Neural cell (in vitro differentiated cells): Measurements from ENCODE around the gene CPNE9. TPM values are rescaled to one million over a fixed set of nuclear protein-coding genes. Genes with fewer than 3 reads are reported as not detected.

Experiments
- H2AFZ ChIP-seq: fragments of 200-600, 300-800 bp; sonication (generic), shearing (Covaris generic); 2 replicates; pipeline ENCODE4 v1.6.0; 2014; ENCODE audit warnings: low read depth, mild to moderate bottlenecking, antibody characterized with exemption, low read length, moderate library complexity
- H3F3A ChIP-seq: fragments of 200-600 bp; shearing (Covaris generic); 2 replicates; pipeline ENCODE4 v1.6.1; 2016; ENCODE audit warnings: mild to moderate bottlenecking, moderate library complexity, mixed read lengths, antibody characterized with exemption, low read length; ENCODE audit not compliant: insufficient read depth, poor library complexity, severe bottlenecking
- H3K27ac ChIP-seq: fragments of 200-600, 300-800 bp; sonication (generic), shearing (Covaris generic); 2 replicates; pipeline ENCODE4 v1.5.1; 2014; ENCODE audit warnings: mild to moderate bottlenecking, low read length, moderate library complexity
- H3K27me3 ChIP-seq: fragments of 300-800, 200-600 bp; sonication (generic), shearing (Covaris generic); 2 replicates; pipeline ENCODE4 v1.6.0; 2014; ENCODE audit warnings: mild to moderate bottlenecking, low read depth, low read length, moderate library complexity; ENCODE audit not compliant: insufficient read depth
- H3K36me3 ChIP-seq: fragments of 300-800, 200-600 bp; sonication (generic), shearing (Covaris generic); 2 replicates; pipeline ENCODE4 v1.5.1; 2014; ENCODE audit warnings: mild to moderate bottlenecking, antibody characterized with exemption, low read length, moderate library complexity; ENCODE audit not compliant: insufficient read depth
- H3K4me2 ChIP-seq: fragments of 300-800, 200-600 bp; sonication (generic), shearing (Covaris generic); 2 replicates; pipeline ENCODE4 v1.6.0; 2014; ENCODE audit warnings: mild to moderate bottlenecking, low read length
- H3K4me3 ChIP-seq: fragments of 300-800, 200-600 bp; sonication (generic), shearing (Covaris generic); 2 replicates; pipeline ENCODE4 v1.5.1; 2014; ENCODE audit warnings: mild to moderate bottlenecking, low read length, moderate library complexity
- H3K79me2 ChIP-seq: fragments of 200-600 bp; shearing (Covaris generic); replicated peaks from 2 replicates; pipeline ENCODE4 v1.6.0; 2014; ENCODE audit warnings: mild to moderate bottlenecking, low read length, moderate library complexity; ENCODE audit not compliant: insufficient read depth
- H3K9ac ChIP-seq: fragments of 300-800, 200-600 bp; sonication (generic), shearing (Covaris generic); 2 replicates; pipeline ENCODE4 v1.6.1; 2016; ENCODE audit warnings: mild to moderate bottlenecking, low read length, mixed read lengths
- H3K9me2 ChIP-seq: fragments of 200-600 bp; shearing (Covaris generic); 2 replicates; pipeline ENCODE4 v1.6.1; 2016; ENCODE audit warnings: mild to moderate bottlenecking, low read length, mixed read lengths; ENCODE audit not compliant: insufficient read depth
- H3K9me3 ChIP-seq: fragments of 200-600, 300-800 bp; sonication (generic), shearing (Covaris generic); 2 replicates; pipeline ENCODE4 v1.6.1; 2016; ENCODE audit warnings: mild to moderate bottlenecking, mixed run types, low read length, moderate library complexity, mixed read lengths
- H4K20me1 ChIP-seq: fragments of 200-600 bp; shearing (Covaris generic); 2 replicates; pipeline ENCODE4 v1.6.1; 2016; ENCODE audit warnings: mild to moderate bottlenecking, mixed run types; ENCODE audit not compliant: insufficient read depth
- CTCF ChIP-seq: fragments of 450-650 bp; IDR thresholded peaks from 2 replicates; pipeline ENCODE4 v1.5.1; 2014; ENCODE audit warnings: antibody characterized with exemption, mild to moderate bottlenecking, moderate library complexity; ENCODE audit not compliant: poor library complexity, severe bottlenecking
- EP300 ChIP-seq: fragments of 450-650 bp; conservative IDR thresholded peaks from 2 replicates; pipeline ENCODE4 v1.6.1; 2014; ENCODE audit warnings: antibody characterized with exemption, mild to moderate bottlenecking, moderate library complexity; ENCODE audit not compliant: poor library complexity, severe bottlenecking
- EZH2 ChIP-seq: fragments of 200-600, 300-800 bp; shearing (Covaris generic), sonication (generic); IDR thresholded peaks from 2 replicates; pipeline ENCODE4 v1.6.1; 2014; ENCODE audit warnings: antibody characterized with exemption, low read length, borderline replicate concordance, mild to moderate bottlenecking; ENCODE audit not compliant: insufficient read depth, poor library complexity, severe bottlenecking
- MXI1 ChIP-seq: fragments of 450-650 bp; conservative IDR thresholded peaks from 2 replicates; pipeline ENCODE4 v1.6.1; 2014; ENCODE audit warnings: antibody characterized with exemption, mild to moderate bottlenecking; ENCODE audit not compliant: poor library complexity, severe bottlenecking
- POLR2AphosphoS5 ChIP-seq: IDR thresholded peaks from 2 replicates; pipeline ENCODE4 v1.6.1; 2012
- RAD21 ChIP-seq: fragments of 450-650 bp; conservative IDR thresholded peaks from 2 replicates; pipeline ENCODE4 v1.6.1; 2014; ENCODE audit warnings: antibody characterized with exemption, mild to moderate bottlenecking, moderate library complexity
- REST ChIP-seq: IDR thresholded peaks from 2 replicates; pipeline ENCODE4 v1.6.1; 2012; ENCODE audit warnings: borderline replicate concordance
- SMC3 ChIP-seq: fragments of 450-650 bp; conservative IDR thresholded peaks from 2 replicates; pipeline ENCODE4 v1.6.1; 2014; ENCODE audit warnings: antibody characterized with exemption, mild to moderate bottlenecking, moderate library complexity; ENCODE audit not compliant: poor library complexity
- TAF1 ChIP-seq: IDR thresholded peaks from 2 replicates; pipeline ENCODE4 v1.6.1; 2012; ENCODE audit warnings: low read depth
- polyA plus RNA-seq: library from polyadenylated mRNA; depleted of rRNA; stranded (reverse); fragments of >200 nt; gene quantifications from 2 replicates; pipeline ENCODE4 v1.2.3, GENCODE V29; 2014

CPNE9 gene
- polyA plus RNA-seq, 1 donor from 2014 or later, result 0.32 TPM

GRCh38 chr3:9721700-9722060 lies 18.0 kb downstream of the CPNE9 start:
- H3F3A ChIP-seq, result no peaks in the 10 kb centered on the region
- no peaks in the 10 kb centered on the region for H3K27me3 ChIP-seq
- H3K9me2 ChIP-seq, result no peaks in the 10 kb centered on the region
- H3K9me3 ChIP-seq, result no peaks in the 10 kb centered on the region
- no peaks in the 10 kb centered on the region for H4K20me1 ChIP-seq
- peak overlapping the region; percentile 48 for H3K4me3 ChIP-seq
- peak overlapping the region; percentile 49 for H3K27ac ChIP-seq
- peak overlapping the region; percentile 43 for H3K4me2 ChIP-seq
- no peak for TF ChIP-seq SMC3
- TF ChIP-seq CTCF, result no peak
- no peak for TF ChIP-seq REST
- no peak for TF ChIP-seq EZH2
- no peak for TF ChIP-seq RAD21
- no peak for TF ChIP-seq MXI1
- no peak for TF ChIP-seq POLR2AphosphoS5
- TF ChIP-seq TAF1, result no peak
- TF ChIP-seq EP300, result no peak
- peak overlapping the region; percentile 15 for H3K9ac ChIP-seq
- no peak overlapping the region for H2AFZ ChIP-seq
- H3K36me3 ChIP-seq, result no peaks in the 10 kb centered on the region
- no peaks in the 10 kb centered on the region for H3K79me2 ChIP-seq

- no peak overlapping the region for H2AFZ ChIP-seq
- no peaks in the 10 kb centered on the region for H4K20me1 ChIP-seq
- no peaks in the 10 kb centered on the region for H3K36me3 ChIP-seq
- no peaks in the 10 kb centered on the region for H3F3A ChIP-seq
- H3K9ac ChIP-seq, result no peak overlapping the region
- no peaks in the 10 kb centered on the region for H3K9me3 ChIP-seq
- H3K27ac ChIP-seq, result no peak overlapping the region
- TF ChIP-seq RAD21, result no peak
- no peaks in the 10 kb centered on the region for H3K27me3 ChIP-seq
- H3K4me2 ChIP-seq, result no peak overlapping the region
- no peaks in the 10 kb centered on the region for H3K9me2 ChIP-seq
- no peak overlapping the region for H3K4me3 ChIP-seq
- no peaks in the 10 kb centered on the region for H3K79me2 ChIP-seq
These were observed 22.3 kb downstream of the CPNE9 start for GRCh38 chr3:9725775-9726515.
